Parathyroid adenoma (tissue), 2 donors: ENCODE data around the gene UNCX.
"Not testable (repeated sequence)": the region's sequence is repeated elsewhere in the genome, so short reads cannot be mapped to it uniquely, and the experiment has no call there.

ENCODE experiments used
- H2AFZ ChIP-seq: fragments of 300-600 bp; sonication (generic); one replicate; pipeline ENCODE4 v1.7.0; 2017; ENCODE audit warnings: antibody characterized with exemption, mild to moderate bottlenecking
- H3K27ac ChIP-seq: fragments of 300-600 bp; sonication (generic); one replicate; pipeline ENCODE4 v1.7.0; 2017
- H3K27me3 ChIP-seq: fragments of 300-600 bp; sonication (generic); one replicate; pipeline ENCODE4 v1.7.0; 2017; ENCODE audit warnings: low read length; ENCODE audit not compliant: control insufficient read depth, insufficient read depth
- H3K36me3 ChIP-seq: fragments of 300-600 bp; sonication (generic); one replicate; pipeline ENCODE4 v1.7.0; 2017; ENCODE audit warnings: low read length; ENCODE audit not compliant: control insufficient read depth, insufficient read depth
- H3K4me1 ChIP-seq: fragments of 300-600 bp; sonication (generic); one replicate; pipeline ENCODE4 v1.7.0; 2017; ENCODE audit warnings: control low read depth
- H3K4me2 ChIP-seq: fragments of 300-600 bp; sonication (generic); one replicate; pipeline ENCODE4 v1.7.0; 2017; ENCODE audit warnings: low read length
- H3K4me3 ChIP-seq: fragments of 300-600 bp; sonication (generic); one replicate; pipeline ENCODE4 v1.7.0; 2017; ENCODE audit warnings: low read depth, low read length
- H3K79me2 ChIP-seq: fragments of 300-600 bp; sonication (generic); one replicate; pipeline ENCODE4 v1.7.0; 2017; ENCODE audit warnings: control low read depth
- H3K9ac ChIP-seq: fragments of 300-600 bp; sonication (generic); one replicate; pipeline ENCODE4 v1.7.0; 2017; ENCODE audit warnings: mild to moderate bottlenecking
- H3K9me3 ChIP-seq: fragments of 300-600 bp; sonication (generic); one replicate; pipeline ENCODE4 v1.7.0; 2017; ENCODE audit warnings: low read length; ENCODE audit not compliant: control insufficient read depth
- CTCF ChIP-seq: fragments of 300-600 bp; sonication (generic); IDR thresholded peaks from one replicate; pipeline ENCODE4 v1.7.0; 2017; ENCODE audit warnings: antibody characterized with exemption, mild to moderate bottlenecking
- donor health status: primary hyperparathyroidism.

Gene UNCX

GRCh38 chr7:1210321-1210978 lies 22.2 kb upstream of the UNCX start:
- Histone ChIP-seq H3K79me2 (no peaks in the 10 kb centered on the region), H3K27me3 (no peaks in the 10 kb centered on the region), H3K27ac (no peak overlapping the region), H3K4me2 (no peak overlapping the region), H3K4me3 (no peak overlapping the region), H3K9ac (no peak overlapping the region), H3K4me1 (no peaks in the 10 kb centered on the region), H3K36me3 (no peaks in the 10 kb centered on the region), H2AFZ (no peak overlapping the region), H3K9me3 (no peaks in the 10 kb centered on the region)
- TF ChIP-seq CTCF: no peak

- H3K4me2 ChIP-seq: no peak overlapping the region
- no peak overlapping the region for H3K27ac ChIP-seq
- TF ChIP-seq CTCF: no peak
- H3K36me3 ChIP-seq: no peaks in the 10 kb centered on the region
- no peaks in the 10 kb centered on the region for H3K4me1 ChIP-seq
- no peak overlapping the region for H3K4me3 ChIP-seq
- no peak overlapping the region for H2AFZ ChIP-seq
- no peaks in the 10 kb centered on the region for H3K79me2 ChIP-seq
- H3K27me3 ChIP-seq: no peaks in the 10 kb centered on the region
- no peaks in the 10 kb centered on the region for H3K9me3 ChIP-seq
- H3K9ac ChIP-seq: no peak overlapping the region
Observed at GRCh38 chr7:1210979-1211608, 21.6 kb upstream of the UNCX start.

- no peaks in the 10 kb centered on the region for H3K27me3 ChIP-seq
- no peaks in the 10 kb centered on the region for H3K9me3 ChIP-seq
- H2AFZ ChIP-seq: no peak overlapping the region
- no peak overlapping the region for H3K27ac ChIP-seq
- no peaks in the 10 kb centered on the region for H3K4me1 ChIP-seq
- H3K9ac ChIP-seq: no peak overlapping the region
- no peak overlapping the region for H3K4me2 ChIP-seq
- H3K4me3 ChIP-seq: no peak overlapping the region
- H3K79me2 ChIP-seq: no peaks in the 10 kb centered on the region
- TF ChIP-seq CTCF: no peak
- no peaks in the 10 kb centered on the region for H3K36me3 ChIP-seq
Observed at GRCh38 chr7:1211611-1212010, 21.1 kb upstream of the UNCX start.

- H3K36me3 ChIP-seq, H3K4me1 ChIP-seq, H3K27ac ChIP-seq, H3K9me3 ChIP-seq, H3K9ac ChIP-seq, H3K79me2 ChIP-seq, H2AFZ ChIP-seq, H3K4me2 ChIP-seq, H3K27me3 ChIP-seq, H3K4me3 ChIP-seq: not testable (repeated sequence)
Observed at GRCh38 chr7:1212025-1212424, 20.6 kb upstream of the UNCX start.

GRCh38 chr7:1214516-1214915 lies 18.2 kb upstream of the UNCX start:
- Histone ChIP-seq H3K4me3 (no peak overlapping the region), H3K9ac (no peak overlapping the region), H2AFZ (no peak overlapping the region), H3K36me3 (no peaks in the 10 kb centered on the region), H3K4me2 (no peak overlapping the region), H3K27ac (no peak overlapping the region), H3K79me2 (no peaks in the 10 kb centered on the region), H3K27me3 (no peaks in the 10 kb centered on the region), H3K4me1 (no peaks in the 10 kb centered on the region), H3K9me3 (no peaks in the 10 kb centered on the region)
- no peak for TF ChIP-seq CTCF
